ENCODE measurements around the gene ITCH. TPM values are rescaled to one million over a fixed set of nuclear protein-coding genes. Genes with fewer than 3 reads are reported as not detected.
"Not testable (repeated sequence)": the region's sequence is repeated elsewhere in the genome, so short reads cannot be mapped to it uniquely, and the experiment has no call there.

ITCH gene
- total RNA-seq, 3 donors from 2014 or later, result 56.6 to 72.3 (median 60.6) TPM

GRCh38 chr20:34382174-34382573 lies 19.1 kb downstream of the ITCH start:
- Histone ChIP-seq H3K9me3 (no peaks in the 10 kb centered on the region), H3K27me3 (no peaks in the 10 kb centered on the region), H3K27ac (no peak overlapping the region), H3K4me3 (no peak overlapping the region), H3K36me3 (no peaks in the 10 kb centered on the region), H3K4me1 (no peaks in the 10 kb centered on the region)
- intact Hi-C loops (cut with DNase I; ENCODE audit: low total_unique reads), result no loop called here
- TF ChIP-seq POLR2AphosphoS5 (IDR thresholded peaks at IDR 0.05), result no peak
- TF ChIP-seq POLR2A (IDR thresholded peaks at IDR 0.05), result no peak
- no peak for DNase-seq (ENCODE audit: low spot score in 2 of 2)

- H3K27me3 ChIP-seq, H3K4me1 ChIP-seq: not testable (repeated sequence)
Observed at GRCh38 chr20:34382877-34383455, 19.9 kb downstream of the ITCH start.

DNA sequence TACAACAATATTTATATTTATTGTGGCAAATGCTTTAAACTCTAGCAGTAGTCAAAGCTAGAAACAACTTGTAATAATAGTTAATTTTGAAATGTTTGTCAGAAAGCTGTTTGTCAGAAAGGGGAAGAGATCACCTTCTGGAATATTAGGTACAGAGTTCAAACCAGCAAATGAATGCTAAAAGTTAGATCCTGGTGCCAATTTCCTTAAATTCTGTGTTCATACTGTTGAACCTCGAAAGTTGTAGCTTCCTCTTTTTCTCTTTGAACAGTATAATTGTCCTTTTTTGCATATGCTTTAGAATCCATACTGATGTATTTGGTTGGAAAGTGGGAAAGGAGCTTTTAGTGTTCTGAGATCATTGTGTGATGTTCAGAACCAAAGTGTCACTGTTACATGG lies 22.4 kb downstream of the ITCH start:
- H3K4me1 ChIP-seq, result no peaks in the 10 kb centered on the region
- TF ChIP-seq POLR2AphosphoS5 (IDR thresholded peaks at IDR 0.05), result no peak
- TF ChIP-seq CTCF (IDR thresholded peaks at IDR 0.05), result no peak
- no peak for TF ChIP-seq POLR2A (IDR thresholded peaks at IDR 0.05)

More at GRCh38 chr20:34382877-34383455, 19.9 kb downstream of the ITCH start:
- H3K27ac ChIP-seq; H3K9me3 ChIP-seq; DNase-seq (ENCODE audit: low spot score in 2 of 2); H3K4me3 ChIP-seq; intact Hi-C loops (cut with DNase I; ENCODE audit: low total_unique reads); H3K36me3 ChIP-seq: not testable (repeated sequence)

DNA sequence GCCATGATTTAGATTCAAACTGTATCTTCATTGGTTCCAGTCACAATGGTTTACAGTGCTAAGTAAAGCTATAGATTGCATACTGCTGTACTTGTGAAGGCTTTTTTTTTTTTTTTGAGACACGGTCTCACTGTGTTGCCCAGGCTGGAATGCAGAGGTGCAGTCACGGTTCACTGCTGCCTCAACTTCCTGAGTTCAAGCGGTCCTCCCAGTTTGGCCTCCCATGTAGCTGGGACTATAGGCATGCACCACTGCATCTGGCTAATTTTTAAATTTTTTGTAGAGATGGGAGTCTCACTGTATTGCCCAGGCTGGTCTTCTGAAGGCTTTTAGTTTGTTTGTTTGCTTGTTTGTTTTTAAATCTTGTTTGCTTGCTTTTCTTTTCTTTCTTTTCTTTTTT lies 24.9 kb downstream of the ITCH start:
- TF ChIP-seq POLR2A (IDR thresholded peaks at IDR 0.05) (no peak), CTCF (IDR thresholded peaks at IDR 0.05) (no peak), POLR2AphosphoS5 (IDR thresholded peaks at IDR 0.05) (no peak)
- Histone ChIP-seq H3K4me1 (no peaks in the 10 kb centered on the region), H3K9me3 (no peaks in the 10 kb centered on the region), H3K4me3 (no peak overlapping the region), H3K27me3 (no peaks in the 10 kb centered on the region), H3K27ac (no peak overlapping the region), H3K36me3 (no peaks in the 10 kb centered on the region)
- intact Hi-C loops (cut with DNase I; ENCODE audit: low total_unique reads), result no loop called here
- no peak for DNase-seq (ENCODE audit: low spot score in 2 of 2)

More for the DNA sequence above, 22.4 kb downstream of the ITCH start:
- intact Hi-C loops (cut with DNase I; ENCODE audit: low total_unique reads), result no loop called here
- no peaks in the 10 kb centered on the region for H3K27me3 ChIP-seq
- no peak overlapping the region for H3K27ac ChIP-seq
- no peaks in the 10 kb centered on the region for H3K9me3 ChIP-seq
- no peaks in the 10 kb centered on the region for H3K36me3 ChIP-seq
- no peak overlapping the region for H3K4me3 ChIP-seq
- DNase-seq (ENCODE audit: low spot score in 2 of 2), result no peak

DNA sequence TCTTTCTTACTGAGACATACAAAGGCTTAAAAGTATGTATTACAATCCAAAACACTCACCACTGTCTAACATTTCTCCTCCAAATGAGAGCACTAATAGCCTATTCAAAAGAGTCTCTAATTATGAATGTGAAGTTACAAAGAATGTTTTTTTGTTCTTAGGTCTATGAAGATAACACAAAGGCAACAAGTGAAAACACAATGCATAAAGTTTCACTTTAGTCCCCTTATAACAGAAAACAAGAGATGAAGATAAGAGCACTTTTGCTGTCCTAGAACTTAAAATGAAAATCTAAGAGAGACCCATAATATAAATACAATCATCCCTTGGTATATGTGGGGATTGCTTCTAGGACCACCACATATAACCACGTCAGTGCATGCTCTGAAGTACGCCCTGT lies 25.6 kb downstream of the ITCH start:
- no peaks in the 10 kb centered on the region for H3K9me3 ChIP-seq
- TF ChIP-seq POLR2A (IDR thresholded peaks at IDR 0.05) (no peak), POLR2AphosphoS5 (IDR thresholded peaks at IDR 0.05) (no peak), CTCF (IDR thresholded peaks at IDR 0.05) (no peak)
- H3K4me3 ChIP-seq, result no peak overlapping the region
- no peak overlapping the region for H3K27ac ChIP-seq
- no peaks in the 10 kb centered on the region for H3K36me3 ChIP-seq
- H3K27me3 ChIP-seq, result no peaks in the 10 kb centered on the region
- no peaks in the 10 kb centered on the region for H3K4me1 ChIP-seq
- DNase-seq (ENCODE audit: low spot score in 2 of 2), result no peak
- intact Hi-C loops (cut with DNase I; ENCODE audit: low total_unique reads), result no loop called here

DNA sequence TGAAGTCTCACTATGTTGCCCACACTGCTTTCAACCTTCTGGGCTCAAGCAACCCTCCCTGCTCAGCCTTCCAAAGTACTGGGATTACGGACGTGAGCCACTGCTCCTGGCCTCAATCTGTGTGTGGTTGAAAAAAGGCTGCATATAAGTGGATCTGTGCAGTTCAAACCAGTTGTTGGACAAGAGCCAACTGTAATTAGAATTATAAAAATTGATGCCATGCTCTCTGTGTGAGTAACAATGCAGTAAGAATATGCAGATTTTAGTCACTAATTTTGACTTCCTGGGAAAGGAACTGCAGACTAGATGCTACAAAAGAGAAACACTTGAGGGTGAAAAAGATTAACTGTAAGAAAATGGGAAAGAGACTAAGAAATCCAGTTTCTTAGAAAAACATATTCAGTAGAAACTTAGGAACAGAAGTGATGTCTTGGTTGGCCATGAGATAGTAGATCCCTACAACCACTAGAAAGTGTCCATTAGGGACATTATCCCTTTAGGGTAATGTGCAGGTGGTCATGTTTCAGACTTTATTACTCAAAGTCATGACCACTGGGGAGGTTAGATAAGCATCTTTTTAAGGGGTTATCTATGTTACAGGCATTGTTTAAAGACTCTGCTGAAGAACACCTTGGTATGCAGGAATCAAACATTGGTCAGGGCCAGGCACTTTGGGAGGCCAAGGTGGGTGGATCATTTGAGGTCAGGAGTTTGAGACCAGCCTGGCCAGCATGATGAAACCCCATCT lies 26.3 kb downstream of the ITCH start:
- intact Hi-C loops (cut with DNase I; ENCODE audit: low total_unique reads), result no loop called here
- Histone ChIP-seq H3K4me3 (no peak overlapping the region), H3K27ac (no peak overlapping the region), H3K9me3 (no peaks in the 10 kb centered on the region), H3K27me3 (no peaks in the 10 kb centered on the region), H3K36me3 (peaks cover 4% of the 10 kb centered on the region), H3K4me1 (no peaks in the 10 kb centered on the region)
- TF ChIP-seq CTCF (IDR thresholded peaks at IDR 0.05), result no peak
- TF ChIP-seq POLR2A (IDR thresholded peaks at IDR 0.05), result no peak
- no peak for DNase-seq (ENCODE audit: low spot score in 2 of 2)
